Muscle layer of colon (tissue), 2 donors: Measurements from ENCODE around the gene SELENOM.
"Not testable (repeated sequence)": the region's sequence is repeated elsewhere in the genome, so short reads cannot be mapped to it uniquely, and the experiment has no call there.

Experiments
- H3K27ac ChIP-seq: one replicate; pipeline ENCODE4 v1.7.0; 2013; ENCODE audit warnings: low read depth, mild to moderate bottlenecking, low read length, moderate library complexity
- H3K27me3 ChIP-seq, 2 donors: one replicate each; pipeline ENCODE4 v1.7.0; 2013; ENCODE audit warnings: low read length in 2 of 2, mild to moderate bottlenecking in 2 of 2; ENCODE audit not compliant: insufficient read depth in 2 of 2, control insufficient read depth in 1 of 2
- H3K36me3 ChIP-seq: one replicate; pipeline ENCODE4 v1.7.0; 2013; ENCODE audit warnings: mild to moderate bottlenecking, low read length; ENCODE audit not compliant: insufficient read depth
- H3K4me1 ChIP-seq: one replicate; pipeline ENCODE4 v1.7.0; 2013; ENCODE audit warnings: mild to moderate bottlenecking, low read length; ENCODE audit not compliant: insufficient read depth
- H3K4me3 ChIP-seq, 2 donors: one replicate each; pipeline ENCODE4 v1.7.0; 2013; ENCODE audit warnings: low read length in 2 of 2, low read depth in 1 of 2, mild to moderate bottlenecking in 1 of 2, moderate library complexity in 1 of 2
- H3K9ac ChIP-seq: one replicate; pipeline ENCODE4 v1.7.0; 2013; ENCODE audit warnings: low read length
- H3K9me3 ChIP-seq: one replicate; pipeline ENCODE4 v1.7.0; 2013; ENCODE audit warnings: mild to moderate bottlenecking, low read length
- donor health status: abdominal sarcoma.
- donor health status: Adenocarcinoma of cecum.

Gene SELENOM

DNA sequence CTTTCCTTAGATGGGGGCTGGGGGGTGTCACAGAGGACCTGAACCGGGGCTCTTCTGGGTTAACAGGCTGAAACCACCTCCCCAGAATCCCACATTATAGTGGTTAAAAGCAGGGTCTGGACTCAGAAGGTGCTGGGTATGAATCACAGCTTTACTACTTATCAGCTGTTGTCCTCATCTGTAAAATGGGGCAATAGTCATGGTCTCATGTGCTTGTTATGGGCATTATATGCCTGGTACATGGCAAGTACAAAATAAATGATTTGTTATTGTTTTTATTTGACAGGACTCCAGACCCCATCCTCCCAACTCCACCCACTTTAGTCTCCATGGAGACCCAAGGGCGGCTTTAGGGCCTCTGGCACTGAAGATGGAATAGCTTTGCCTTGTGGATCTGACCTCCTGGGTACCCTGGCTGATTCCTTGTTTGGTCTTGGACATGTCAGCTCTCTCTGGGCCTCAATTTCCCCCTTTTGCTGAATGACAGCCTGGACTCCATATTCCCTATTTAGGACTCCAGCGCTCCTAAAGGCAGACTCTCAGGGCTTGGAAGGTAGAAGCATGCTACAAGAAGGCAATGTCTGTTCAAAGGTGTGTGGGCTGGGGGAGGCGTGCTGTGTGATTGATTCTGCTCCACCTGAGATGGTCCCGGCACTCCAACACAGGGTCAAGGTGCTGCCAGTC, 27.1 kb downstream of the SELENOM start:
- Histone ChIP-seq H3K9ac (peak overlapping the region; percentile 30), H3K27ac (peak overlapping the region; percentile 97), H3K36me3 (peaks cover 8% of the 10 kb centered on the region), H3K4me3 (peak overlapping the region; percentile 80 to 92), H3K9me3 (no peaks in the 10 kb centered on the region), H3K4me1 (peaks cover 33% of the 10 kb centered on the region), H3K27me3 (no peaks in the 10 kb centered on the region)

DNA sequence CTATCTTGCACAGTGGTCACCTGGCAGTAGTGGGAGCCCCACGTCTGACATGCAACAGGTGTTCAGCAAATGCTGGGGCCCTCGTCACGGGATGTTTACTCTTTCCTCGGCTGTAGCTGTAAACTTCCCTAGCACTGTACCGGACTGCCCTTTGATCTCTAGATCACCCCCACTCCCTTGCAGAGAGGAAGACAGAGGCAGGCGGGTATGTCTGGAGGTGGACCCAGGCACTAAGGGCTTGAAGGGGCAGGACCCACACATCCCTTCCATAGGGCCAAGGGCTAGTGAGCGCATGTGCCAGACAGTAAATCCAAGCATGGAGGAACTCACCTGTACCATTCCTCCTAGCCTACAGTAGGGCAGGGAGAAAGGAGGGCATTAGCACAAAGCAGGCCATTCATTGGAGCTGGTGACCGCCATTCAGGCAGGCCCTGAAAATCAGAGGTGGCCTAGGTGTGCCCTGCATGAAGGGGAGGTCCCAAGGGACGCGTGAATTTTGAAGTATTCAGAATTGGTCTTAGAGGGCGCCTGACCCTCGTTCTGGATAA, 28.2 kb downstream of the SELENOM start:
- peaks cover 27% of the 10 kb centered on the region for H3K4me1 ChIP-seq
- no peak overlapping the region for H3K9ac ChIP-seq
- no peak overlapping the region for H3K27ac ChIP-seq

DNA sequence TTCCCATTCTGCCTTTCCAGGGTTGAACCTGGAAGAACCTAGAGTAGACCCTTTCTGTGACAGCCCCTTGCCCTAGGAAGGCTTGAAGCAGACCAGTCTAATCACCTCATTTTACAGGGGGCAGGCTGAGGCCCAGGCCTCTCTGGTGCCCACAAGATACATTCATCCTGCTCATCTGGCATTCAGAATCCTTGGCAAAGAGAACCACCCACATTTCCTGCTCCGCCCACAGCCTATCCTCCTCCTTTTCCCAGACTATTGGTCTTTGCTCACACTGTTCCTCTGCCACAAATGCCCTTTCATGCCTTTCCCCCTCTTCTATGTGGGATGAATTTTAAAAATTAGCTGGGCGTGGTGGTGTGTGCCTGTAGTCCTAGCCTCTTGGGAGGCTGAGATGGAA, 29.0 kb downstream of the SELENOM start:
- H3K27me3 ChIP-seq, H3K36me3 ChIP-seq, H3K27ac ChIP-seq, H3K4me3 ChIP-seq, H3K9ac ChIP-seq, H3K9me3 ChIP-seq: not testable (repeated sequence)
- peaks cover 20% of the 10 kb centered on the region for H3K4me1 ChIP-seq

More for the DNA sequence above, 28.2 kb downstream of the SELENOM start:
- H3K9me3 ChIP-seq, result no peaks in the 10 kb centered on the region
- peaks cover 7% of the 10 kb centered on the region for H3K36me3 ChIP-seq
- H3K4me3 ChIP-seq, result no peak overlapping the region
- H3K27me3 ChIP-seq, result no peaks in the 10 kb centered on the region

DNA sequence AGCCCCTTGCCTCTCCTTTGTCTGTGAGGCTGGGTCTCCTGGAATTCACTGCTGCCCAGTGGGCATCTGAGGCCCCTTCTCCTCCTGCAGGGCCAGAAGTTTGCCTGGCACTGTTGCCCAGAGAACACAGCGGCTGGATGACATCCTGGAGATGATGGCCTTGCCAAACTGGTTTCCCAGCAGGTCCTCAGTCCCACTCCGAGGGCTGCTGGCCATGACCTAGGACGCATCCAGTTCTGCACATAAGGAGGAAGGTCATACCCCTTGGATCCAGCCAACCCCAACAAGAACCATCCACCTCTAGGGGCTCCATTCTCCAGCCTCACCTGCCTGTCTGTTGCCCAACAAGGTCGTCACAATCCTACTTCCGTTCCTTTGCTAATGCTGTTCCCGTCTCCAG, 29.7 kb downstream of the SELENOM start:
- no peak overlapping the region for H3K4me3 ChIP-seq
- no peak overlapping the region for H3K27ac ChIP-seq
- H3K9me3 ChIP-seq, result no peaks in the 10 kb centered on the region
- H3K27me3 ChIP-seq, result no peaks in the 10 kb centered on the region
- no peak overlapping the region for H3K9ac ChIP-seq
- peaks cover 13% of the 10 kb centered on the region for H3K4me1 ChIP-seq
- no peaks in the 10 kb centered on the region for H3K36me3 ChIP-seq

DNA sequence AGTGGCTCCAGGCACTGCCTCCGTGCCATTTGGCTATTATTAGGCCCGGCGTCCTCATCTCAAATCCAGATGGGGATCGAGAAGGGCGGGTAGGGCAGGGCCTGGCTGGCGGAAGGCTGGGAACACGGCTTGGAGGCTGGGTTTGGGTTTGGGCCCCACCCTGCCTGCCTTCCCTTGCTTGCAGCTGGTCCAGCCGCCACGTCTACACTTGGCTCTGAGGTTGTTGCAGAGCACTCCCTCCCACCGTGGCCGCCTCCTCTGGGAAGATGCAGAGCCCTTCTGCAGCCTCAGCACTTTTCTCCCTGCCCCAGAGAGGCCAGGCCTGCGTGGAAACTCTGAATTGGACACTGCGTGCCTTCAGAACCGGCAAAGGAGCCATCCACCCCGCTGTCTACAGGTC, 31.4 kb downstream of the SELENOM start:
- no peaks in the 10 kb centered on the region for H3K27me3 ChIP-seq
- H3K4me1 ChIP-seq, result peaks cover 7% of the 10 kb centered on the region
- H3K4me3 ChIP-seq, result no peak overlapping the region
- H3K9me3 ChIP-seq, result no peaks in the 10 kb centered on the region
- no peak overlapping the region for H3K9ac ChIP-seq
- H3K27ac ChIP-seq, result no peak overlapping the region
- H3K36me3 ChIP-seq, result no peaks in the 10 kb centered on the region

DNA sequence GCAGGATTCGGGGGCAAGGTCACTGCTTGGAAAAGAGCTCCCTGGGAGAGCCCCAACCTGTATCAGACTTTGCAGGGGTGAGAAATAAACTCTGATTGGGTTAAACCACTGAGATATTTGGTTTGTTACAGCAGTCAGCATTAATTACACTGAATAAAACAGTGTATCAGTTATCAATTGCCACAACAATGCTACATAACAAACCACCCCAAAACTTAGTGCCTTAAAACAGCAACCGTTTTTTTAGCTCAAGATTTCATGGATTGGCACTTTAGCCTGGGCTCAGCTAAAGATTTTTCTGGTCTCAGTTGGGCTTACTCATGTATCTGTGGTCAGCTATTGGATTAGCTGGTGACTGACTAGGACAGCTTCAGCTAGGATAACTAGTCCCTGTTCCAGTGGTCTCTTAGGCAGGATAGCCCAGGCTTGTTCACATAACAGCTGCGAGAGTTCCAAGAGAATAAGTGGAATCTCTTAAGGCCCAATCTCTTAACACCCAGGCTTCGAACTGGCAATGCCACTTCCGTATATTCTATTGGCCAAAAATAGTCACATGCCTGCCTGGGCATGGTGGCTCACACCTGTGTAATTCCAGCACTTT, 33.7 kb downstream of the SELENOM start:
- H3K9me3 ChIP-seq, H3K27ac ChIP-seq, H3K9ac ChIP-seq, H3K27me3 ChIP-seq, H3K36me3 ChIP-seq, H3K4me1 ChIP-seq, H3K4me3 ChIP-seq: not testable (repeated sequence)

DNA sequence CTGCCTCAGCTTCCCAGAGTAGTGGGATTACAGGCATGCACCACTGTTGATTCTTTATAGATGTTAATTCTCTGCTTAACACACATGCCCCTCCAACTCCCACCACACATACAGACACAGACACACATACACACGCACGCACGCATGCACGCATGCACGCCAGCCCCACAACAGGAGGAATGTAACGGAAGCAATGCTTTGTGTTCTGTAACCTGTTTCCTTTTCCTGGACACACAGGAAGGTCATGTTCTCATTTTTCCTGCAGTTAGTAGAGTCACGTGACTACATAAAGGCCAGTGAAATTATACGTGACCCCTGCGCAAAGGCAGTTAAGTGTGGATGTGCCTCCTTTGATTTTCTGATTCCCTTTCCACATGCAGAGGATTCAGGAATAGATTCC, 34.2 kb downstream of the SELENOM start:
- not testable (repeated sequence) for H3K36me3 ChIP-seq, H3K4me3 ChIP-seq, H3K27me3 ChIP-seq, H3K27ac ChIP-seq, H3K9me3 ChIP-seq, H3K9ac ChIP-seq, H3K4me1 ChIP-seq

DNA sequence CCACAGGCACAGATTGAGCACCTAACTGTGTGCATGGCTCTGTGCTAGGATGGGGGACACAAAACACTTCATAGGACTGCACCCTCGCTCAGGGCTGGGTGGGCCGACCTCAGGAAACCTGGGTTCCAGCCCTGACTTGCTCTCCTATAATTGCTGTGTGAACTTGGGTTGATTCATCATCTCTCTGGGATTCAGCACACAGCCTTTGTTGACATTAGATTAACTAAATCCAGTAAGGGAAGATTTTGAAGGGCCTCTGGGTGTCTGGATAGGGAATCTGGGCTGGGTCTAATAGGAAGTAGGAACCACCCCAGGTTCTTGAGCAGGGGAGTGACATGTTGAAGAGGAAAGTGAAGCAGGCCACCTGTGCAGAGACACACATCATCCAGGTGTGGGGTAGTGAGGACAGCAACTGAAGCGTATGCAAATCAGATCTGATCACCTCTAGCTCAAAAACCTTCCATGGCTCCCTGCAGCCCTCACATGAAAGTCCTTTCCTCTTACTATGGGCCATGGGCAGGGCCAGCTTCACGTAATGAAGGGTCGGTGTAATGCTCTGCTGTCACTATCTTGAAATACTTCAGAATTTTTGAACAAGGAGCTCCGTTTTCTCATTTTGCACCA, 37.6 kb downstream of the SELENOM start:
- not testable (repeated sequence) for H3K9ac ChIP-seq, H3K4me1 ChIP-seq, H3K9me3 ChIP-seq, H3K36me3 ChIP-seq, H3K27ac ChIP-seq, H3K27me3 ChIP-seq, H3K4me3 ChIP-seq

DNA sequence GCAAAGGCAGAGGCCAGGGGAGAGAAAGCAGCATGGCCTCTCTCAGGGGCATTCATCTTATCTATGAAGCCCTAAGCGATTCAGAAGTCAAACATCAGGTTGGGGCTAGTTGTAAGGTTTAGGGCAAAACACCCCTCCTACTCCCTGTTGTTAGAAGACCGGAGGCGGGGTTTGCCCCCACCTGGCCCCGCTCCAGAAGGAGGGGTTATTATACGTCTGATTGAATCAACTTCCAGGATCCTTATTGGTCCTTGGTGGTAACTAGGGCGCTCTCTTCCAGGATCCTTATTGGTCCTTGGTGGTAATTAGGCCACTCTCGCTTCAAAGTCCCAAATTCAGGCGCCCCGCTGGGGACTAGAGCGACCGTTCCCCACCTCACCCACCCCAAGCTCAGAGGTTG, 38.4 kb downstream of the SELENOM start:
- no peak overlapping the region for H3K9ac ChIP-seq
- no peaks in the 10 kb centered on the region for H3K27me3 ChIP-seq
- no peaks in the 10 kb centered on the region for H3K4me1 ChIP-seq
- H3K4me3 ChIP-seq, result no peak overlapping the region
- no peak overlapping the region for H3K27ac ChIP-seq
- no peaks in the 10 kb centered on the region for H3K9me3 ChIP-seq
- H3K36me3 ChIP-seq, result no peaks in the 10 kb centered on the region

DNA sequence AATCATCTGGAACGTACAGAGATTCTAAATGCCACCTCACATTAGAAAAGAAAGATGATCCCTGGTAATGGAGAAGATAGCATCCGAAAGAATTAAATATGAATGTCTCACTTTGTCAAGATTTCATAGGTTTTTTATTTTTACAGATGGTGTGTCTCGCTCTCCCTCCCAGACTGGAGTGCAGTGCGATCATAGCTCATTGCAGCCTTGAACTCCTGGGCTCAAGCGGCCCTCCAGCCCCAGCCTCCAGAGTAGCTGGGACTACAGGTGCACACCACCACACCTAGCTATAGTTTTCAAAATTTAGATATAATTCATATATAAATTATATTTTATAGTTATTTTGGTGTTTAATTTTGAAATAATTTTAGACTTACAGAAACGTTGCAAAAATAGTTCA, 43.0 kb downstream of the SELENOM start:
- Histone ChIP-seq H3K4me1 (no peaks in the 10 kb centered on the region), H3K4me3 (no peak overlapping the region), H3K27me3 (no peaks in the 10 kb centered on the region), H3K36me3 (no peaks in the 10 kb centered on the region), H3K27ac (no peak overlapping the region), H3K9me3 (no peaks in the 10 kb centered on the region), H3K9ac (no peak overlapping the region)

DNA sequence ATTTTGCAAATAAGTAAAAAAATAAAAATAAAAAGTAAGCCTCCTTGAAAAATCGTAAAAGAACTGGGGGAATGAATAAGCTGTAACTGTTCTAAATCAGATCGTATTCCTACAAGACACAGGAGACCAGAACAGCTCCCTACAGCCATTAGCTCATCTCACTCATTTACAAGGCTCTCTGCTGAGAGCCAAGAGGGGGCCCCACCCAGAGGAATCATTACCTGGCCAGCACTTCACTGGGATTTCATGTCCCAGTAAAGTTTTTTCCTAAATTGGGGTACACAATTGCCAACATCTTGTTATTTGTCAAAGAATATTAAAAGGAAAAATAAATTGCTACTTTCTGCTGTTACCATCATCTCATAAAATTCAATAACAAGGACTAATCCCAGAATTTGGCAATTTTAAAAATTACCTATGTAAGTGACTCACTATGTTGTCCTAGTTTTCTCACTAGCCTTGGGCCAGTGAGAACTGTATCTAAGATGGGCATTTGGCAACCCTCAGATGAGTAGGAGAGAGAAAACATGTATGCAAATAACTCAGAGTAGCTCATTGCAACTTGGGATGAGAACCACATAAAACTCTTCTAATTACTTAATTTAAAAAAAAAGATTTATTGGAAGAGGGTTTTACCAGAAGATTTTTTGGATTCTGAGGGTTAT, 44.7 kb downstream of the SELENOM start:
- no peaks in the 10 kb centered on the region for H3K4me1 ChIP-seq
- H3K9me3 ChIP-seq, result no peaks in the 10 kb centered on the region
- no peaks in the 10 kb centered on the region for H3K36me3 ChIP-seq
- no peak overlapping the region for H3K9ac ChIP-seq
- no peaks in the 10 kb centered on the region for H3K27me3 ChIP-seq
- H3K4me3 ChIP-seq, result no peak overlapping the region
- H3K27ac ChIP-seq, result no peak overlapping the region
